GM12865 (cell line): Measurements from ENCODE around the gene CSF1R.

Experiments
- DNase-seq: peaks from one replicate; pipeline ENCODE4 v3.0.0; 2010; ENCODE audit warnings: low read depth
- H3K4me3 ChIP-seq: 2 replicates; pipeline ENCODE4 v1.5.1; 2011; ENCODE audit warnings: mild to moderate bottlenecking, low read depth, low read length, control low read depth
- CTCF ChIP-seq: IDR thresholded peaks from 2 replicates; pipeline ENCODE4 v1.5.1; 2011; ENCODE audit warnings: low read length, control low read depth, low read depth, inconsistent platforms; ENCODE audit not compliant: insufficient read depth; ENCODE audit errors: missing control alignments

CSF1R gene

GRCh38 chr5:150065346-150065745, 21.0 kb downstream of the CSF1R start:
- no peak for DNase-seq
- TF ChIP-seq CTCF = no peak
- H3K4me3 ChIP-seq = no peak overlapping the region

DNA sequence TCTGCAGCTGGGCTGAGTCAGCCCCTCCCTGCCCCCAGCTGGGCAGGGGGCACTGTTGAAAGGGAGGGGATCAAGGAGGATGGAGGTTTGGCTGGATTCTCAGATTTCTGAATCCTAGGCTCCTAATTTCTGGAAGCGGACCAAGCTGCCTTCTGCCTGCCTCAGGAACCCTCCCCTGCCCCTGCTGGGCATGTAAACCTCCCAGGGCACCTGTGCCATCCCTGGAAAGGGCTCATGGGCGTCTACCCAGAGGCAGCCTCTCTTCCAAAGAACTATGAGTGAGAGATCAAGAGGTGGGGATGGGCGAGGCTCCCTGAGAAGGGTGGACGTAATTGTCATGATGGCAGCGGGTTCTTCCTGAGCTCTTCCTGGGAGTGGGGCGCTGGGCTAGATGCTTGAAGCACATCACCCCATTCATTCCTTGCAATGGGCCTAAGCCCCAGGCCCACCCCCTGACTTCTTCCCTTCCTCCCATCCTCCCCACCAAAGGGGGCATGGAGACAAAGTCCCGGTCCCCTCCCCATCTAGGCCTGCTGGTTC, 21.6 kb downstream of the CSF1R start:
- no peak overlapping the region for H3K4me3 ChIP-seq
- DNase-seq = no peak
- TF ChIP-seq CTCF = no peak

DNA sequence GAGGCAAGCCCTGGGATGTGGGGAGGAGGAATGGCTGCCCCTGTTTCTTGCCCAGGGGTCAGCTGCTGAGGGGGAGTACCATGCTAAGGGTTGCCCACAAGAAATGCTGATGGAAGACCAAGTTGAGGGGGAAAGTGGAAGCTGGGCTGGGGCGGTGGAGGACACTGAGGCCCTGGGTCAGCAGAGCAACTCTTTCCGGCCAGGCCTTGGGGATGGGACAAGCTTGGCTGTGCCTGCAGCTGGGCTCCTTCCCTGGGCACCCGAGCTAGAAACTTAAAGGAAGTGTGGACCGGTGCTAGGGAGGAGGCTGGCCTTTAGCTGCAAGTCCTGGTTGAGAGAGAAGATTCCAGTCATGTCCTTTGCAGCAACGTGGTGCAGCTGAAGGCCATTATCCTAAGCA, 22.7 kb downstream of the CSF1R start:
- TF ChIP-seq CTCF = no peak
- no peak for DNase-seq
- no peak overlapping the region for H3K4me3 ChIP-seq

DNA sequence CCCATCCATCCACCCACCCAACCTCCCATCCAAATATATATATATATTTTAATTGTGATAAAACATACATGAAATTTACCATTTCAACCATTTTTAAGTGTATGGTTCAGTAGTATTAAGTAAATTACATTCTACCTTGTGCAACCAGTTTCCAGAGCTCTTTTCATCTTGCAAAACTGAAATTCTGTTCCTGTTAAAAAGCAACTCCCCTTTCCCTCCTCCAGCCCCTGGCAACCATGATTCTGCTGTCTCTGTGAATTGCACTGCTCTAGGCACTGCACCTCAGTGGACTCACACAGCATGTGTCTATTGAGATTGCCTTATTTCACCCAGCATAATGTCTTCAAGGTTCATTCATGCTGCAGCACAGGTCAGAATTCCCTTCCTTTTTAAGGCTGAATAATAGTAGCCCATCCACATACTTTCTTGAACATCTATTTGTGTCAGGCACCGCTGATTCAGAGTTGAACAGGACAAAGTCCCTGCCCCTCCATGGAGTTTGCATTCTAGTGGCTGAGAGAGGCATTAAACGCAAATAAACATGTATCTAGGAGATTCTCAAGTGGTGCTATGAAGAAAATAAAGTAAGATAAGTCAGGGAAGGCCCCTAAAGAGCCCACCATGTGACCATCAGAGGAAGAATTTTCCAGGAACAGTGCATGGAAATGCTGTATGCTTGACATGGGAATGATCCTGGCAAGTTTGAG, 24.0 kb downstream of the CSF1R start:
- no peak for TF ChIP-seq CTCF

GRCh38 chr5:150061538-150061995, 24.8 kb downstream of the CSF1R start:
- no peak overlapping the region for H3K4me3 ChIP-seq
- no peak for TF ChIP-seq CTCF
- no peak for DNase-seq

More for the DNA sequence above, 24.0 kb downstream of the CSF1R start:
- DNase-seq = no peak
- H3K4me3 ChIP-seq = no peak overlapping the region

DNA sequence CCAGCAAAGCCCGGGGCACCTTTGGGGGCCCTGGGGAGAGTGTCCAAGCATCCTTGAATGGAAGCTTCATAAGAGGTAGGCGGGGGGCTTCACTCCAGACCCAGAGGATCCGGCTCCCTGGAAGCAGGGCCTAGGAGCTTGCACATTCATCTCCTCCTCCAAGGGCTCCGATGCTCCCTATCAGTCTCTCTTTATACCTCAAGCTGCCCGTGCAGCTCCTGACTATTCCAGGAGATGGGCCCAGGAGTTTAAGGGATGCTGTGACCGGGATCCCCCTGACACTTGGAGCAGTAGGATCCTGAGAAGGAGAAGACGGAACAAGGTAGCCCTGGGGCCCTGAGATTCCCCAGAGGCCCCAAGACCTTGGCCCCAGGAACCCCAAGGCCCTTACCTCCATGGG, 25.9 kb downstream of the CSF1R start:
- DNase-seq = no peak
- H3K4me3 ChIP-seq = no peak overlapping the region
- no peak for TF ChIP-seq CTCF

- no peak overlapping the region for H3K4me3 ChIP-seq
- no peak for TF ChIP-seq CTCF
- DNase-seq = no peak
Measured at GRCh38 chr5:150059623-150060022, 26.7 kb downstream of the CSF1R start.
